NCI-H2029 (cell line): ENCODE measurements around the gene PDE9A.
"Not testable (repeated sequence)": the region's sequence is repeated elsewhere in the genome, so short reads cannot be mapped to it uniquely, and the experiment has no call there.

ENCODE experiments used
- DNase-seq: peaks from one replicate; lab custom pipeline; 2025; lab: John Stamatoyannopoulos, UW

The PDE9A gene

DNA sequence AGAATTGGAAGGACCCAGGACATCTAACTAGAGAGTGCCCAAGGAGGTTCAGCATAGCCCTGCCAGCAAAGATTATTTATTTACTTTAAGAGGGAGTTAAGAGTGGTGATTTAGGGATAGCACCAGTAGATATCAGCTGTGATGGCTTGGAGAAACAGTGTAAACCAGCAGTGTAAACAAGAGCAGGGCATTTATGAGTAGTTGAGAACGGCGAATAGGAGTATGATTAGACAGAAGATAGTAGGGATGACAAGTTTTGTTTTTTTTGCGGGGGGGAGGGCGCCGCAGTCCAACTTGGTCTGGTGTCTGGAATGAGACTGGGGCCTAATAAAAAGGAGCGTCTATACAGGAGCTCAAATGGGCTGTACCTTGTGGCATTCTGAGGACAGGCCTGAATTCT, 148.2 kb downstream of the PDE9A start:
- not testable (repeated sequence) for DNase-seq

DNA sequence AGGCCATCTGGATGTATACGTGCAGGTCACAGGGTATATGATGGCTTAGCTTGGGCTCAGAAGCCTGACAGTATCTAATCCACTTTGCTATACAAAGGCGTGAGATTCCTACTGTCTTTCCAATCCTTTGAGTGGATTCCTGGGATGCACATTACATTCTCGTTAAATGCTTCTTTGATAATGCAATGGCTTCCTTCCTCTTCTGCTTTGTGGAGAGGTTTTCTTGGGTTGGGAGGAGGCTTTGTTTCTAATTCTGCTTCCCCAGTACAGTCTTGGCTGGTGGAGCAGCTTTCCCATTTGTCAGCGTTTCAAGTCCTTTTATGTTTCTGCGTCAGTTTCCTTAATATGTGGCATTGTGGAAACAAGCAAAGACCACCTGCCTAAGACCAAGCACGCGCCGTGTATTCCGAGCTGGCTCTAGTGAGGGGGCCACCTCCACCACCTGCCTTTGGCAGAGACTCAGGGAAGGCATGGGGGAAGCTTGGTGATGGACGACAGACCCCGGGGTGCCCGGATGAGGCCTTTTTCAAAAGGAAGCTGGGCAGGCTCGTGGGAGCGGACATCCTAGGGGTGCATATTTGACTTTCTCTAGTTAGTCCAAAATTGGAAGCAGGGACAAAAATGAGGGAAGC, 153.2 kb downstream of the PDE9A start:
- DNase-seq, result no peak

DNA sequence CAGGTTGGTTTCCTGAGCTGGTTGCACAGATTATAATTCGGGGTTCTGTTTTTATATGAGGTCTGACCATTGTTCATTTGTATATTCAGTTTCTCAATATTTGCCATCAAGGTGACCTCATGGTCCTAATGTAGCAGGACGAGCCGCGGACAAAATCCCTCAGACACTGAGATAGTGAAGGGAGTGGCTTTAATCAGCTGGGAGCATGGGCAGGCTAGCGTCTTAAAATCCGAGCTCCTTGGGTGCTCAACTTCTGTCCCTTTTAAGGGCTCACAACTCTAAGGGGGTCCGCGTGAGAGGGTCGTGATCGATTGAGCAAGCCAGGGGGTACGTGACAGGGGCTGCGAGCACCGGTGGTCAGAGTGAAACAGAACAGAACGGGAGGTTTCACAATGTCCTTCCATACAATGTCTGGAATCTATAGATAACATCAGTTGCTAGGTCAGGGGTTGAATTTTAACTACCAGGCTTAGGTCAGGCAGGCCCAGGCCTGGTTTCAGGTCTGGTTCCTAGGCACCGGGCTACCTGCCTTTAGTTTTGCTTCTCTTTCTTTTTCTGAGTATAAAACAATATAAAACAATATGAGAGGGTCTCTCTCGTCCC, 154.0 kb downstream of the PDE9A start:
- DNase-seq, result not testable (repeated sequence)

DNA sequence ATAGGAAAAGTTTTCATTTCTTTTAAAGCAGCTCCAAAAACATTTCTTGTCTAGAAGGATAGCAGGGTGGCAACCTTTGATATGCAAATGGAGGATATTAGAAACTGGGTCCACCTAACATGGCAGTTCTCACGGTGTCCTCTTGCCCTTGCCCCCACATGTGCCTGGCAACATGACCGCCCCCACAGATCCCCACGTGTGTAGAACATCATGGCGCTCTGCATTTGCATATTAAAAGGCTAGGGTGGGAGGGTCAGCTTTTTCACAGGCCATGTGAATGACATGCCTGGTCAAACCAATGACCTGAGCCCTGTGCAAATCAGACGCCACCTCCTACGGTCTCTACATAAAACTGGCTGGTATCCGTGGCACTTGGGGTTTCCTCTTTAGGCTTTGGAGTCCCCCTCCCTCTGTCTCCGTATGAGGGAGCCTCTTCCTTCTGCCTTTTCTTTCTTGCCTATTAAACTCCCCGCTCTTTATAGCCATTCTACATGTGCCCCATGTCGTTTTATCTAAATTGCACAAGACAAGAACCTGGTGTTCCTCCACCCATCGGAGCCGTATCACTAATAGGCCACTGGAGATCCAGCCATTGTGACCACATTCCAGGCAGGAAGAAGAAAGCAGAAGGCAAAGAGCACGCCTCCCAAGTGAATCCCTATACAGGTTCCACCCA, 154.7 kb downstream of the PDE9A start:
- DNase-seq, result no peak

DNA sequence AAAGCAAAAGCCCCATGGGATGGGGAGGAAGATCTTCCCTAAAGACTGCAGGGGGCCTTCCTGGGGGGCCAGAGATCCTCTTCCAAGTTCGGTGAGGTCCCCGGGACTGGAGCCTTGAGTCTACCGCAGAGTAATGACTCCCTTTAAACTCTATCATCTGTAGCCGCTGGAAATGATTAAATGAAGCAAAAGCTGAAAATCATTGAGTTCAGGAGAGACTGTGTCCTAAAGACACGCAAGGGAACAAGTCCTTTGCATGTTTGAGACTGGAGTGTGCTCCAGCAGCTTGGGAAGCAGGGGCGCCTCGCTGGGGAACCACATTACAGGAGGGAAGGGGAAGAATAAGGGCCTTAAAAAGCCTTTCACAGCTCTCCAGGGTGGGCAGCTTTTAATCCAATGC, 155.8 kb downstream of the PDE9A start:
- DNase-seq, result no peak

DNA sequence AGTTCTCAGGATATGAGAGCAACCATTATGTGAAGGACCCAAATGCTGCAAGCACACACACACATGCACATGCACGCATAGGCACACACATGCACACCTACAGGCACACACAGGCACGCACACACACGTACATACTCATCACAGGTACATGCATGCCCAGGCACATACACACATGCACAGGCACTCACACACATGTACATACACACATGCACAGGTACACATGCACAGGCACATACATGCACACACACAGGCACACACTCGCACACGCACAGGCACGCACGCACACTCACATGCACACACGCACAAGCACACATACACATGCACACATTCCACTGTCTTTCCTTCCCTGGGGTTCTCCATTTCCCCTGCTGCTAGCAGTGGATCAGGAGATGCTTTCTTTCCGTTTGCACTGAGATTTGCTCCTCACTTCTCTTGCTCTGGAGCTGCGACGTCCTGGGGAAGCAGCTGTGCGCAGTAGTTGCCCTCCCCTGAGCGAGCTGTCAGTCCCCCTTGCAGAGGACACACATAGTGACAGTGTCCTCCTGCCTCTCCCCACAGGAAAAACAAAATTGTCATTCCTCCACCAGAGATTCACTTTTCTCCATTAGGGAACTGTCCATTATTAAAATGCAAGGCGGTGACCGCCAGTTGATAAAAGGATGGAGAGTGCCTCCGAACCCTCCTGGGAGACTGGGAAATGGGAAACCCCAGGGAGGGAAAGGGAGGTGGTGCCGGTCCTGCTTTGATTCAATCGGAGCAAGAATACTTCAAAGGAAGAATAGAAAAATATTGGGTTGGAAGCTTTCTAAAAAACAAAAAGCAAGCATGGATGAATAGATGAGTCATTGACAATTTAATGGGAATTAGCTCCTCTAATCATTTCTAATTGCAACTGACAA, 156.4 kb downstream of the PDE9A start:
- DNase-seq, result no peak

DNA sequence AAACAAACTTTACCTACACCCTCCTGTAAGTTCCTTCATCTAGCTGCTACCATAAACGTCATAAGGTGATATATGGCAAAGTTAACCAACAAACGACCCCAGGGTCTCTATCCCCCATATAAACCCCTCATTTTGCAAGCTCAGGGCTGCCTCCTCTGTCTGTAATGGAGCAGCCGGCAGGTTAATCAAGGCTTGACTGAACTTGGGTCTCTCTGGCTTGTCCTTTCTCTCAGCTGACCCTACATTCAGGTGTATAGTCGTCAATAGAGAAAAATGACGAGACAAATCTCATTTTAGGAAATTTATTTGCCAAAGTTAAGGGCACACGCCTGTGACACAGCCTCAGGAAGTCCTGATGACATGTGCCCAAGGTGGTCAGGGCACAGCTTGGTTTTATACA, 158.5 kb downstream of the PDE9A start:
- DNase-seq, result no peak

DNA sequence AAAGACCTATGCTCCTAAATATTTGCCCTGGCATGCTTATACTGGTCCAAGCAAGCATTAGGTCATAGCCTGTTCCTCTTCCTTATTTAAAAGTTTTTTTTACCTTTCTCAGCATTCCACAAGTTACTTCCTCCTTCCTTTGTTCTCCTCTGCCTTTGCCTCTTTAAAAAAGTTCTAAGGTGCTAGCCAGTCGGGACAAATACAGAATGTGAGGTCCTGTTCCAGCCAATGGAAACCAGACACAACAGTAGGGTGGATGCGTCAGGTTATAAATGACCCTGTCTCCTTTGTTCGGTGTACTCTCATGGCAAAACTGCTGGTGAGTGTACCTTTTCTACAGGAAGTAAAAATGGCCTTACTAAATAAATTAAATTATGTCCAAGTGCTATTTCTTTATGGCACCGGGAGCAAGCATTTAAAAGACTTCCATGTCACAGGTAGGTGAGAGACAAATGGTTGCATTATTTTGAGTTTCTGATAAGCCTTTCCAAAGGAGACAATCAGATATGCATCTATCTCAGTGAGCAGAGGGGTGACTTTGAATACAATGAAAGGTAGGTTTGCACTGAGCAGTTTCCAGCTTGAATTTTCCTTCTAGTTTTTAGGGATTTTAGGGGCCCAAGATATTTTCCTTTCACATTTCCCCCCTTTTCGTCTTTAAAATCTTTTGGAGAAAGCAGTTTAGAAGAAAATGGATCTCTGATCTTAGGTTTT, 159.3 kb downstream of the PDE9A start:
- DNase-seq, result not testable (repeated sequence)

DNA sequence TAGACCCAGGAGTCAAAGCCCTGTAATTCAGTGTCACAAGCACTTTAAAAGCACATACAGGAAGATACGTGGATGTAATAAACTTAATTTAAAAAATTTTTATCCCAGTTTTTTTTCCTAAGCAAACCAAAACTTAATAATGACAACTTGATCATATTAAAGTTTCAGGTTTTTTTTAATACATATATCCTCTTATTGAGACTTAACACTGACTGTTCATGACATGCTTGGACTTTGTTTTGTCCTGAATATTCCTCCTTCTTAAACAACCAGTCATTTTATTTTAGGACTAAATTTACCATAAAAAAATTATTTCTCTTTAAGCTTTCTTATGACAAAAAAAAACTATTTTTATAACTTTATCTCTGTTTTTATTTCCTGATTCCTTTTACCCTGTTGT, 161.8 kb downstream of the PDE9A start:
- DNase-seq, result no peak

DNA sequence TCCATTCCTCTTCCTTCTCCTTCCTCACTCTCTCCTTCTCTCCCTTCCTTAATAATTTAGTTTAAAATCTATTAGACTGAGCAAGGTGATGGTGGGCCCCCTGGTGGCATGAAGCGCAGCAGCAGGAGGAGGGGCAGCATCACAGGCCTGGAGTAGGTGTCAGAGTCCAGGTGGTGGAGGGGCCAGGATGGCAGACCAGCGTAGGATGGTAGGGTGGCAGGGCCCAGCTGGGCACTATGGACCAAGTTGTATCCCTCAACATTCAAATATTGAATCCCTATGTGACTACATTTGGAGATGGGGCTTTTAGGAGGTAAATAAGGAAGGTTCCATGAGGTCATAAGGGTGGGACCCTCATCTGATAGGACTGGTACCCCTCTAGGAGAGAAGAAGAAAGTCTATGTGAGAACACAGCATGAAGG, 164.9 kb downstream of the PDE9A start:
- DNase-seq, result peak; percentile 22

DNA sequence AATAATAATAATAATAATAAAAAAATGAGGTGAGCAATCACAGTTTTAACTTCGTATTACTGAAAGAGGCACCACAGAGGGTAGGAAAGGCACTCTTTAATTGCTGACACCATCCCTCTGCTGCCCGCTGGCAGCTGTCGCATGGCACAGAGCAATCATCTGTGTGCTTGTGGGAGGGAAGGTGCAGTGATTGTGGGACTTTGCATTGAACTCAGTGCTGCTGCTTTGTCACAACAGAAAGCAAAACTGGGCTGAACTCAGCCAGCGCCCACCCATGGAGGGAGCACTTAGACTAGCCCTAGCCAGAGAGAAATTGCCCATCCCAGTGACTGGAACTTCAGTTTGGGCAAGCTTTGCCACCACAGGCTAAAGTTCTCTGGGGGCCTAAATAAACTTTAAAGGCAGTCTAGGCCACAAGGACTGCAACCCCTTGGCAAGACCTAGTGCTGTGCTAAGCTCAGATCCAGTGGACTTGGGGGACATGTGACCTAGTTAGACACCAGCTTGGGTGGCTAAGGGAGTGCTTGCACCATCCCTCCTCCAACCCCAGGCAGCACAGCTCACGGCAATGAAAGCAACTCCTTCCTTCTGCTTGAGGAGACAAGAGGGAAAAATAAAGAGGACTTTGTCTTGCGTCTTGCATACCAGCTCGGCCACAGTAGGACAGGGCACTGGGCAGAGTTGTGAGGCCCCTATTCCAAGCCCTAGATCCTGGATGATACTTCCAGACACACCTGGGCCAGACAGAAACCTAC, 166.6 kb downstream of the PDE9A start:
- DNase-seq, result no peak

DNA sequence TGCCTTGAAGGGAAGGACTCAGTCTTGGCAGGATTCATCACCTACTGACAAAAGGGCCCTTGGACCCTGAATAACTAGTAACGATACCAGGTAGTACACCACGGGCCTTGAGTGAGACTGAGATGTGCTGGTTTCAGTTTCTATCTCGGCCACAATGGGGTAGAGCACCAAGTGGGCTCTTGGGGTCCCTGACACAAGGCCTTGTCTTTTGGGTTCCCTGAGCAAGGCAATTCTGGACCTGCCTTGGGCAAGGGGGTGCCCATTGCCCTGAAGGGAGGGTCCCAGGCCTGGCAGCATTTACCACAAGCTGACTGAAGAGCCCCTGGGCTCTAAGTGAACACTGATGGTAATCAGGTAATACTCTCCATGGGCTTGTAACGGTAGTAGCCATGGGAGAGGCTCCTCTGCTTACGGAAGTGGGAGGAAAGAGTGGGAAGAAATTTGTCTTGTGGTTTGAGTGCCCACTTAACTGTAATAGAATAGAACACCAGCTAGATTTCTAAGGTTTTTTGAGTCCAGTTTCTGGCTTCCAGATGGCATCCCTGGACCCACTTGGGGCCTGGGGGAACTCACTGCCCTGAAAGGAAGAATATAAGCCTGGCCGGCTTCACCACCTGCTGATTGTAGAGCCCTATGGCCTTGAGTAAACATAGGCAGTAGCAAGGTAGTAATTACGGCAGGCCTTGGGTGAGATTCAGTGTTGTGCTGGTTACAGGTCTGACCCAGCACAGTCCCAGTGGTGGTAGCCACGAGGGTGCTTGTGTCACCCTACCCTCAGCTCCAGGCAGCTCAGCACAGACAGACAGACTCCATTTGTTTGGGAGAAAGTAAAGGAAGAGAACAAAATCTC, 167.4 kb downstream of the PDE9A start:
- peak; percentile 20 for DNase-seq
